ENCODE measurements around the gene DOCK11.

DOCK11 gene

DNA sequence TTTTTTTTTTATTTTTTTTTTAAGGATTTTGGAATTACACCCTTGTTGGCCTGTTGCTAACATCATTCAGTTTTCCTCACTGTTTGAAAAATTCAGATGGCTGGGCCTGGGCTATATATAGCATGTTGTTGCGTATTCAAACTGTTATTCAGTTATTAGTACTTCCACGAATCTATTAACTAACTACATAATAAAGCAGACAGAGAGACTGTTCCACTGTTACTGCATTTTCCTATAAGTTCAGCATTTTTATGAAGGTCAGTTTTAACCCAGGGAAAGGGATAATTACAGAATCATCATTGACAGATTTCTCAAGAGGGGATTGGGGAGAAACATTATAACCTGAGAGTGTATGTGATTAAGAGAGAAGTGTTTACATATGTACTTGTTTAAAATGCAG is 3.1 kb downstream of the DOCK11 start:
- H3K27ac ChIP-seq = no peak overlapping the region
- H3K4me3 ChIP-seq = no peak overlapping the region

DNA sequence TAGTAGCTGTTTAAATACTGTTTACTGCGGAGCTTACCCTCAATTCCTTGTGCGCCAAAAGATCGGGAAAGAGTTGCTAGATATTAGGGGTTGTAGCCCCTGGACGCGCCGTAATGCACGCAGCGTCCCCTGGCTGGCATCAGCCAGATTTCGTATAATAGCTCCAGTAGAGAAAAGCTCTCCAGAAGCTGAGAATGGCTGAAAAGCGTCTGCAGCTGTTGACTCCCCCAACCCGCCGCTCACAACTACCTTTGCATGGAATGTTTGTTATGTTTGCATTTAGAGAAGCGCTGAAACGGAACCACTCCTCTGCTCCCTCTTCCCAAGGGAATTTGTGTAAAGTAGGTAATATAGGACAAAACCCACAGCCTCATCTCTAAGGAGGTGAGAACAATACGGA is 3.7 kb downstream of the DOCK11 start:
- Histone ChIP-seq H3K4me3 (no peak overlapping the region), H3K27ac (no peak overlapping the region)

DNA sequence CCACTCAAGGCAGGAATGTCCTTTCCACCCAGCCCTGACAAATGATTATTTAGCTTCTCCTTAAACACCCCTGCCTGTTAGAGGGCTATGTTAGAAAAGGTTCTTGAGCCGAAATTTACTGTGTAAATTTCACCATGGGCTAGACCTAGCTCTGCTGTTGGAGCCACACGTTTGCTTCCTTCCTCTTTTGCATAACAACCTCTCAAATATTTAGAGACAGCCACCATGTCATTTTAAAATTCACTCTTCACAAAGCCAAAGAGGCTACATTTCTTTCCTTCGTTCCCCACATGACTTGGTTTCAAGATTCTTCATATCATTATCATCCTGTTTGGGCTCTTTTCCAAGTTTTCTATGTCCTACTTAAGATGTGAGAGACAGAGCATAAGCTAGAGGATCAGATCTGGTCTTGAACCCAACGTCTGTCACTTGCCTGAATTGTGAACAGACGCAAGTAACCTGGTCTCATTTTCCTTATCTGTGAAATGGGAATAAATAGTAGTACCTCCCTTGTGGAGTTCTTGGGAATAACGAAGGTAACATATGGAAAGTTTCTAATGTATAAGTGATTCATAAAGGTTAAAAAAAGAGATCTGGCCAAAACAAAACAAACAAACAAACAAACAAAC is 6.7 kb downstream of the DOCK11 start:
- Histone ChIP-seq H3K4me3 (no peak overlapping the region), H3K27ac (peak overlapping the region in 2 of 21 experiments; percentile 29 to 67)

DNA sequence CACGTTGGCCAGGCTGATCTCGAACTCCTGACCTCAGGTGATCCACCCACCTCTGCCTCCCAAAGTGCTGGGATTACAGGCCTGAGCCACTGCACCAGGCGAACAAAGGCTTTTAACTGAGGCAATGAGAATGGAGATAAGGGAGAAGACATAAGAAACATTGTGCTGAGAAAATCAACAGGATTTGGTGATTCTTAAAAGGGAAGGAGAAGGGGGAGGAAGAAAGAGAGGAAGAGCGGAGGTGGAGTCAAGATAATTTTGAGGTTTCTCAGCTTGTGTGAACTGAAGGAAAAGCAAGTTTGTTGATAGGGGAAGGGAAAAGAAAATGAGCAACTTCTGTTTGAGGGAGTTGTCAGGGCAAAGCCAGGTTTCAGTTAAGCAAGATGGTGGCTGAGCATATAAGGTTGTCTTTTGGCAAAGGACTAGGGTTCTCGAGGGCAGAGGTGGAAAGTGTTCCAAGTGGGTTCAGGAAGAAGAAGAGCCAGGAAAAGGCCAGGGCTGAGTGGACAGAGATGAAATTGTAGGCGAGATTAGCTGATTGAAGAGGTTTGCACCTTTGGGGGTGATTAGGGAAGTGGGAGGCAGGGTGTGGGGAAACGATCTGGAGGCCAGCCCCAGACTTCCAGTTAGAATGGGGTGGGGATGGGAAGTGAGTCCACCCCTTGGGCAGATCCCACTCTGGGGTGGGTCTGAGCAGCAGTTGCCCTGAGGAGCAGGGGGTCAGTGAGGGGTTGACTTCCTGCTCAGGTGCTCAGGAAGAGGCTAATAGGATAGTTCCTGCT is 7.8 kb downstream of the DOCK11 start:
- peak overlapping the region in 3 of 21 experiments; percentile 11 to 24 (median 21) for H3K27ac ChIP-seq
- H3K4me3 ChIP-seq = no peak overlapping the region

DNA sequence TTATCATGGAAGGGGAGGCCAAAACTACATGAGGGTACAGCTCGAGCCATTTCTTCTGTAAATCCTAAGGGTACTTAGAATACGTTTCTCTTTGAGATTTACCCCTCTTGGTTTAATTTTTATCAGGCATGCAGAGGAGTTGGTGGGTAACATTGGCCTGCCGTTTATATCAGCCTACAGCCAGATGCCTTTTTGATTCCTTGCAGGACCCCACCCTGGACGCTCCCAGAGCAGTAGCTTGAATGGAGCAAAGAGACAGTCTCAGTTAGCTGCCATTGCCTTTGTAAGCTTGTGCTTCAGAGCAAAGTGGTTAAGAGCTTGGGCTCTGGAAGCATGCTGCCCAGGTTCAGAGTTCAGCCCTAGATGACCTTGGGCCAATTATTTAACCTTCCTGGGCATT is 9.0 kb downstream of the DOCK11 start:
- no peak overlapping the region for H3K27ac ChIP-seq
- H3K4me3 ChIP-seq = no peak overlapping the region

DNA sequence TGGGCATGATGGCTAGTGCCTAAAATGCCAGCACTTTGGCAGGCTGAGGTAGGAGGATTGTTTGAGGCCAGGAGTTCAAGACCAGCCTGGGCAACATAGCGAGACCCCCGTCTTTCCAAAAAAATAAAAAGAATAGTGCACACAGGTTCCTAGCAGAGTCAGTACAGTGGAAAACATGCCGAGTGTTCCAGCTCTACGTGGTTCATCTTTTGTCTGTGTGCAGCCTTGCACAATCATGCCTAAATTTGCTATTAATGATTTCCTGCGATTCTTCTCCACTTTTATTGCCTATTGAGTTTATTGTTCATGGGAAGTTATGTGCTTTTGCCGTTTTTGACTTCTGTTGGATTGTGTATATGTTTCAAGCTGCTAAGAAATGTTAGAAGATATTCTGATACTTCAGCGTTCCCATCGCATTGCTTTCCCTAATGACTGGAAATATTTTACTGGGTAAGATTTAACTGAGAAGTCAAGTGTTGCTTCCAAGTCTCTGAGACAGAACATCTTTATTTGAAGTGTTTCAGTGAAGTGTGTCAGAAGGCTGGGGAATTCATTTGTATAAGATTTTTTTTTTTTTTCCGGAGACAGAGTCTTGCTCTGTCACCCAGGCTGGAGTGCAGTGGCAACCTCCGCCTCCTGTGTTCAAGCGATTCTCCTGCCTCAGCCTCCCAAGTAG is 11.3 kb downstream of the DOCK11 start:
- H3K4me3 ChIP-seq = no peak overlapping the region
- H3K27ac ChIP-seq = no peak overlapping the region

DNA sequence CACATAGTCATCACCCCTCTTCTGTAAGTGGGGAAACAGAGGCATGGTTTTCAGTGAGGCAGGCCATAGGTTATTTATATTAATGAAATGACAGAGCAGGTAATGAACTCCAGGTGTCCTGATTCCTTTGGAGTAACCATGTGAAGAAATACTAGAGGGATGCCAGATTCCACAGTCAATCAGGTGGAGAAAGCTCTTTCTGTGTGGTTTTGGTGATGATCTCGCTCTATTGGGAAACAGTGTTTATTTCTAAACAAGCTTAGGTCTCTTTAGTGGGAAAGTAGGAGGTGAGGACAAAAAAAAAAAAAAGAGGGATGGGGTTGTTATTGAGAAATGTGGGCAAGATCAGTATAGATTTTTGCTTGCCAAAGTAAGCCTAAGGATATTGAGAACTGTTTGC is 12.2 kb downstream of the DOCK11 start:
- Histone ChIP-seq H3K27ac (no peak overlapping the region), H3K4me3 (no peak overlapping the region)

DNA sequence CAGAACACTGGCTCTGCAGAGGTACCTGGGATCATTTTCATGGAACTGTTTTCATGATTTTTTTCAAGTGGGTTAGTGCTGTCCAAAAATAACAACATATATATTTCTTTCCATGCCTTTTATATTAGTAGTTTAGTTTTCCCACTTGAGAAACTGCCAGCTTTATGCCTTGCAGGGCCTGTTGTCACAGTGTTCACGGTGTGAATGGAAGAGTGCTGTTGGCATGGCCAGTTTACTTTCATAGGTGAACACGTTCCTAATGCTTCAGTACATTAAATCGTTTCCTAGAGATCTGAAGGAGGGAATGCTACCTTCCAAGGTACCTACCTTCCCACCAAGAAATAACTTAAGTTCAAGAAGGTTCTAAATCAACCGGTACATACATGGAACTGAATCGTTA is 12.6 kb downstream of the DOCK11 start:
- H3K27ac ChIP-seq = no peak overlapping the region
- no peak overlapping the region for H3K4me3 ChIP-seq

DNA sequence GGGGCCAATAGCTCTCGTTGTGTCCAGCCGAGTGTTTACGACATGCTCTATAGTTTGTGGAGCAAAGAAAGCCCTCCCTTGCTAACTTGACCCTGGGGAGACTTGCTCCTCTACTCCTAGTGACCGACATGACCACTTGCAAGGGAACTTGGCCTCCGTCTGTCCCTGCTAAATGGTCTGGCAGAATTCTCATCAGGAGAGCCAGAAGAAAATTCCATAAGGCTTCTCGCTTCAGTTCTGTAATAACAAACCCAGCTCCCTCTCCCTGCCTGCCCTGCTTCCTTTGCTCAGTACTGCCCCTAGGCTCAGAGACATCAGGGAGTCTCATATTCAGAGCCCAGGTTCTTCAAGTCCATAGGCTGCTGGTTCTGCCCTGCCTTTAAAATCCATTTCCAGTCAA is 13.0 kb downstream of the DOCK11 start:
- H3K4me3 ChIP-seq = no peak overlapping the region
- H3K27ac ChIP-seq = peak overlapping the region in 1 of 21 experiments; percentile 24

DNA sequence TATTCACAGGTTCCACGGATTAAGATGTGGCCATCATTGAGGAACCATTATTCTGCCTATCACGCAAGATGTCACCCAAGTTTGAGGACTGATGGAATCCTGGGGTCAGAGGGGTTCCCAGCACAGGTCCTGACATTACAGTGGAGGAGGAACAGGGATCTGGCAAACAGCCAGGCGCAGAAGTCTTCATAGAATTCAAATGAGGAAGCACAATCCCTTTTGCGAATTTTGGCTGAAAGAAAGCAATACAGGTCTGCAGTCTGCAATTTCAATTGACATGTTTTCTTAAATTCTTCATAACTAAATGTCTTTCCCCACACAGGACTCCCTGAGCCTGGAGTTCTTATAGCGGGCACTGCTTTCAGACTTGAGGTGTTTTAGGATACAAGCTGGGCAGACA is 14.5 kb downstream of the DOCK11 start:
- no peak overlapping the region for H3K4me3 ChIP-seq

DNA sequence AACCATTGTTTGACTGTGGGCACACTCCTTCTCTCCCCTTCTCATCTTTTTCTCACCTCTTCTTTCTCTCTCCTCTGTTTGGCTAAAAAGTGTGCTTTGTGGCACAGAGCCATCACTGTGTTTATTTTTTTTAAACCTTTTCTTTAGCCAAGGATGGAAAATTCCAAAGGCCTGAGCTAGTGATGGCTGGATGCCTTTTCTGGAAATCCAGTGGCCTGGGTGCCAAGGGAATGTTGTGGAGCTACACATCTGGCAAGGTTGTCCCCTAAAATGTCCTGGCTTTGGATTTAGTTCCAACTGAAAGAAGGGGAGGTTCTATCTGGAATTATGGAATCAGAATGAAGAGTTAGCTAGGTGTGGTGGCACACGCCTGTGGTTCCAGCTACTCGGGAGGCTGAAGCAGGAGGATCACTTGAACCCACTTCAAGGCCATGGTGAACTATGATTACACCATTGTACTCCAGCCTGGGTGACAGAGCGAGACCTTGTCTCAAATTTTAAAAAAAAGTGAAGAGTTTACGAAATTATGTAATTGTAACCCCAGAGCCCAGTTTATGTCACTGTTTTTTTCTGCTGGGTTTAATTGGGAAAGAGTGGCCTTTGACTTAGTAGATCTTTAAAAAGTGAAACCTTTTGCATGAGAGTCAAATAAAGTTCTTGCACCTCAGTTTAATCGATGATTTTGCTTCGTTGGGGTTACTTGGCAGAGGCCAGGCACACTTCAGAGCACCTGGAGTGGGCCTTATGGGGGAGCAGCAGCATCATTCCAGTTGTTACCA is 17.7 kb downstream of the DOCK11 start:
- Histone ChIP-seq H3K4me3 (no peak overlapping the region), H3K27ac (no peak overlapping the region)

More for the DNA sequence above, 14.5 kb downstream of the DOCK11 start:
- H3K27ac ChIP-seq = no peak overlapping the region

DNA sequence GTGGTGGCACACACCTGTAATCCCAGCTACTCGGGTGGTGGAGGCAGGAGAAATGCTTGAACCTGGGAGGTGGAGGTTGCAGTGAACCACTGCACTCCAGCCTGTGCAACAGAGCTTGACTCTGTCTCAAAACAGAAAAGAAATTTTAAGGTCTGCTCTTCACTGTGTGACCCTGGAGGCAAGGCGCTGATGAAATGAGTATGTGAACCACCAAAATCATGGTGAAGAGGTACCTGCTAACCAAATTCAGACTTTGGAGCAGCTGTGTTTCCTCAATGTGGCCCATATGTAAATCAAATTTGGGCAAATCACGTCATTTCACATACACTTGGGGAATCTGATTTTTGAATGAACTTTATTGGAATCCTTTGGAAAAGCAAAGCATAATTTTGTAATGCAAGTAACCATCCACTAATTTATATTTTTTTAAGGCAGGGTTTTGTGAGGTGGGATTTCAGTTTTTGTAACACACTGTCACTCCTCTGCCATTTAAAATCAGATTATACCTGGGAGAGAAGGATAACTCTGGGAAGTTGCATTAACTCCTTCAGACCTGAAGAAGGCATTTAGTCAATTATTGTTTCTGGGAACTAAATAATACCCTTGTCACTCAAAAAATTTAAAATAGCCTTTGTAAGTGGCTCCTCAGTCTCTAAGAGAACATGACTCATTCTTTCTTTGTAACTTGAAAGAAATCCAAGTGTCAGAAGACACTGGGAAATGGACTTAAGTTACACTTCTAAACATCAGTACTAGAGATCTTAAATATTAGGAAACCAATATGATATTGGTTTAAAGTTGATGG is 24.0 kb downstream of the DOCK11 start:
- no peak overlapping the region for H3K4me3 ChIP-seq
- peak overlapping the region in 5 of 21 experiments; percentile 11 to 70 (median 33) for H3K27ac ChIP-seq

DNA sequence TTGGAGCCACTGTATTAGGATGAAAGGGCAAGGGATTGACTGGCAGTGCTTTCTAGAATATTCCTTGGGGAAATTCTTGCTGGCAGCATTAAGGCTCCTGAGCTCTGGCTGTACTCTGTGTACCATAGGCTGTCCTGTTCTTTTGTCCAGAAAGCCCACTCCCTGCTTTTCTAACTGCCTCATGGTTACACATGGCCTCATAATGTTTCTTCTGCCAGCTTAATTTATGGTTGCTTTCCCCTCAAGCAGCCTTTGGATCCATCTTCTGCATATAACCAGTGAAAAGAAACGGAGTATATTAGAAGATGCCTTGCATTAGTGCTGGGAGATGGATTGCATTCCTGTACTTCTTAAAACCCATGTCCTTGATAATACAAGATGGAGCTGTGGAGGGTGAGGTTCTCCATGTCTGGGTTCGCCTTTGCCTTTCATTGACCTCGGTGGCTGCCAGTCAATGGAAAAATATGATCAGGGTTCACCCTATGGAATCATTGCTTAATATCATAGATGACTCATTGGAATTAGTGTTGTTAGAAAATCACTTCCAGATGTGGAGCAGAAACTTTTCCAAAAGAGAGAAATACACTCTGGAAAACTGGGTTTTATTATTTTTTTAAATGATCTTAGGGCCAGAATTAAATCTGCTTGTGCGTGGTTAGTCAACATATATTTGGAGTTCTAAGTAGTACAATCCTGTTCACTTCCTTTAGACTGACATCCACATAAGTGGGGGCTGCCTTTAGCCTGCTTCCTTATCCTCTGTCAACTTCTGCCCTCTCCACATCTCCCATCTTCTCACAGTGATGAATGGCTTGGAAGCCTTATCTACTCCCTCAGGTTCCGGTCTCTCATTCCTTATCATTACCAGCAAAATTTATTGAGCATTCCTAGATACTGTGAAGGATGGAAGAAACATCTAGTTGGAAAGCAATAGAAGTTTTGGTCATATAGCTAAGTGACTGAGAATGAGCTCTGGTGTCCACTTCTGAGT is 24.9 kb downstream of the DOCK11 start:
- Histone ChIP-seq H3K4me3 (no peak overlapping the region), H3K27ac (peak overlapping the region in 9 of 21 experiments; percentile 11 to 70 (median 43))

DNA sequence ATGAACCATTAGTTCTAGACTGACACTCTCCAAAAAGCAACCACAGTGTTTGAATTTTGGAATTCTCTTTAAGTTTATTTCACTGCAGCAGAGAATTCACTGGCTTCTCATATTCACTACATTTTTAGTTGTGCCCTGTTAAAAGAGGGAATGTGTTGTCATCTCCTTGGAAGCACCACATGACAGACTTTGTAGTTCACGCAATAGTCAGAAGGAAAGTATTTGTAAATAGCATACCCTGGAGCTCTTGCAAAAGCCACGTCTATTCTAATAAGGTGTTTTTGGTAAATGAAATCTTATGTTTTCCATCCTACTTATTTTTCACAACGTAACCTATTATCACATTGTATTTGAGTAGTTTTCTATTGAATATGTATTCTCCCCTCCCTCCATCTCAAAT is 25.8 kb downstream of the DOCK11 start:
- Histone ChIP-seq H3K27ac (peak overlapping the region in 3 of 21 experiments; percentile 8 to 70 (median 58)), H3K4me3 (no peak overlapping the region)

DNA sequence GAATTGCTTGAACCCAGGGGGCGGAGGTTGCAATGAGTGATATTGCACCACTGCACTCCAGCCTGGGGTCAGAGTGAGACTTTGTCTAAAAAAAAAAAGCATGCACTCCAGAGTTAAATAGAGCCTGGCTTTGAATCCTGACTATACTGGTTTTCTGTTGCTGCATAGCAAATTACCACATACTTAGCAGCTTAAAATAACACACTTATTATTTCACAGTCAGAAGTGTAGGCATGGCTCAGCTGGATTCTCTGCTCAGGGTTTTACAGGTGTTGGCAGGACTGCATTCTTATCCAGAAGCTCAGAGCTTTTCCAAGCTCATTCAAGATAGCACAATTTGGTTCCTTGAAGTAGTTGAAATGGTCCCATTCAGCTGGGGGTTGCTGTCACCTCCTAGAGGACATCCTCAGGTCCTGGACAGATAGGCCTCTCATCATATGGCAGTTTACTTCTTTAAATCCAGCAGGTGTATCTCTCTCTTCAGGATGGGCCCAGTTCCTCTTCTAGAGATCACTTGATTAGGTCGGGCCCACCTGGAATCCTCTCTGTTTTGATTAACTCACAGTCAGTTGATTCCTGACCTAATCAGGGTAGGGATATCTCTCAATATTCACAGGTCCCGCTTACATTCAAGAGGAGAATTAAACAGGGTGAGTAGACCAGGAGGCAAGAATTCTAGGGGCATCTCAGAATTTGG is 26.8 kb downstream of the DOCK11 start:
- no peak overlapping the region for H3K4me3 ChIP-seq
- peak overlapping the region in 2 of 21 experiments; percentile 8 to 12 for H3K27ac ChIP-seq

DNA sequence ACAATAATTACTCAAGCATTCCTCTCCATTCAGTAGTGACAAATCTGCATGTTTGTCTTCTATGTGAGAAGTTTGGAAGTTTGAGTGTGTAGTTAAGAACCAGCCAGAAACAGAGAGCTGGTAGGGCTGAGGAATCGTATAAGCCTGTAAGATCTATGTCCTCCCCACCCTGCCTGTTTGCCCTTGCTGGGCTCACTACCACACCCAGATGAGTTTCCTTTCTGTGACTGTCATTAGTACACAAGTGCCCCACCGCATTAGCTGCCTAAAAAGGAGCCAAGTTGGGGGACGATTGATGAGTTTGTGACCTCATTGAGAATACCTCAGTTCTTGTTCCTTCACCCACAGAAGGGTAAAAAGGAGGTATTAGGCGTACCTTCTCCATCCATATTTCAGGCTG is 28.3 kb downstream of the DOCK11 start:
- peak overlapping the region in 2 of 21 experiments; percentile 34 to 45 for H3K27ac ChIP-seq

DNA sequence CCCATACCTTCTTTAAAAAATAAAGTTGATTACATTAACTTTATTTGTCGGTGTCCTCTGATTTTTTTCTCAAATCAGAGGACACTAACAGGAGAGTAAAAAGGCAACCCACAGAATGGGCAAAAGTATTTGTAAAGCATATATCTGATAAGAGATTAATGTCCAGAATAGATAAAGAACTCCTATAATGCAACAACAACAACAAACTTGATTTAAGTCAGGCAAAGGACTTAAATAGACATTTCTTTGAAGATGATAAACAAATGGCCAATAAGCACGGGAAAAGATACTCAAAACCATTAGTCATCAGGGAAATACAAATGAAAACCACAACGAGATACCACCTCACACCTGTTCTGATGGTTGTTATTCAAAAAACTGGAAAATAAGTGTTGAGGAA is 28.7 kb downstream of the DOCK11 start:
- peak overlapping the region in 1 of 21 experiments; percentile 45 for H3K27ac ChIP-seq
- no peak overlapping the region for H3K4me3 ChIP-seq

More for the DNA sequence above, 28.3 kb downstream of the DOCK11 start:
- H3K4me3 ChIP-seq = no peak overlapping the region
